Renal pelvis (tissue), 4 donors: Measurements from ENCODE around the gene CCDC116. TPM values are rescaled to one million over a fixed set of nuclear protein-coding genes. Genes with fewer than 3 reads are reported as not detected.
"Not testable (repeated sequence)": the region's sequence is repeated elsewhere in the genome, so short reads cannot be mapped to it uniquely, and the experiment has no call there.

Experiments
- DNase-seq: peaks from one replicate; pipeline ENCODE4 v3.0.0-alpha.2; 2013
- polyA plus RNA-seq, 3 donors: library from polyadenylated mRNA; unstranded; fragments of 120-200 nt; gene quantifications; one replicate each; pipeline ENCODE4 v1.2.1, GENCODE V29; 2013; ENCODE audit not compliant: insufficient read length in 3 of 3

CCDC116 gene
- polyA plus RNA-seq, 3 donors: 0.41 to 1.2 (median 0.70) TPM

DNA sequence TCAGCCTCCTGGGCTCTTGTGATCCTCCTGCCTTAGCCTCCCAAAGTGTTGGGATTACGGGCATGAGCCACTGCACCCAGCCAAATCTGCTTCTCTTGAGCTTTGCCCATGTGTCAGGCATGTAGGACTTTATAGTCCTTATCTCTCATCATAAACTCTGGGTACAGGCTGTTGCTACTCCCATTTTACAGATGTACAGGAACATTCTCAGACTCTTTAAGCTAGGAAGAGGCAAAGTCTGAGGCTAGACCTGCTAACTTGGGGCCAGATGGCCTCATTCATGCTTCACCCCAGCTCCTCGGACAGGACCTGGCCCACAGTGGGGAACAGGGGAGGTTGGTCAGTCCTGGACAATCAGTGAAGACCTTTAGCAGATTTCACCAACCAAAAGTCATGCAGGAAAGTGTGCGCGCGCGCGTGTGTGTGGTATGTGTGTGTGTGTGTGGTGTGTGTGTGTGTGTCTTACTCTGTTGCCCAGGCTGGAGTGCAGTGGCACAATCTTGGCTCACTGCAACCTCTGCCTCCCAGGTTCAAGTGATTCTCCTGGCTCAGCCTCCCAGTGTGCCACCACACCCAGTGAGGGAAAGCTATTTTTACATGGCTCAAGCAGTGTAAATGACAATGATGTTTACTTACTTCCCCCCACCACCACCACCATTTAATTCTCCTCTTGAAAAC is 26.5 kb upstream of the CCDC116 start:
- no peak for DNase-seq

GRCh38 chr22:21606775-21607174 is 25.8 kb upstream of the CCDC116 start:
- DNase-seq: no peak

GRCh38 chr22:21609556-21610157 is 22.9 kb upstream of the CCDC116 start:
- not testable (repeated sequence) for DNase-seq

DNA sequence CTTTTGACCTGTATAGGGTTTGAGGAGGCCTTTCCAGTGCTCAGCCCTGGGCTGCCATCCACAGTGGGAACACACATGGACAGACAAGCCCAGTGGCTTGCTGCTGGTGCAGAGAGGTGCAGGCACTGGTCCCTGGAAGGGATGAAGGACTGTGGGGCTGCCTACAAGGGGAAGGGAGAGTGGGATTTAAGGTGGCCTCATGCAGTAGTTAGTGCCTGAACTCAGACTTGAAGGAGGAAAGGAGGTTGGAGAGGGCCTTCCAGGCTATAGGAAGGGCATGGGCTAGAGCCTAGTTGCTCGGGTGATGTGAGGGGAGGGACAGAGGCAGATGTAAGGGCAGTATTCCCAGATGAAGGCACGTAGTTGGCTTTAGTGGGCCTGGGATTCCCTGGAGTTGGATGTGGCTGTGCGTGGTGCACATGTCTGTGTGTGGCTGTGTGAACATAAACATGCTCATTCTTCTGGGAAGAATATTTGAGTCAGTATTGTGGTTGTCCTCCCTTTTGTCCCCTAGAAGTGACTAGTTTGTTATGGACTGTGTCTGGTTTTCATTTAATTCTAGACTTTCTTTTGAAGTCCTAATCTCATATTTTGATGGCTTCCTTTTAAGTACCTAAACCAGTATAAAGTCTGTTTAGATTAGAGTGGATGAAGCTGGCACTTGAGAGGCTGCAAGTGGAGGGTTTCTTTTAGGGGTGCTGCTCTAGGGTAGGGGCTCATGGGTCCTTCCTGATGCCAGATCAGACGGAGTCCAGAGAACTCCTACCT is 21.2 kb upstream of the CCDC116 start:
- no peak for DNase-seq

- DNase-seq: no peak
Observed at GRCh38 chr22:21612858-21613257, 19.7 kb upstream of the CCDC116 start.

- DNase-seq: no peak
Observed at GRCh38 chr22:21613553-21614233, 18.9 kb upstream of the CCDC116 start.

DNA sequence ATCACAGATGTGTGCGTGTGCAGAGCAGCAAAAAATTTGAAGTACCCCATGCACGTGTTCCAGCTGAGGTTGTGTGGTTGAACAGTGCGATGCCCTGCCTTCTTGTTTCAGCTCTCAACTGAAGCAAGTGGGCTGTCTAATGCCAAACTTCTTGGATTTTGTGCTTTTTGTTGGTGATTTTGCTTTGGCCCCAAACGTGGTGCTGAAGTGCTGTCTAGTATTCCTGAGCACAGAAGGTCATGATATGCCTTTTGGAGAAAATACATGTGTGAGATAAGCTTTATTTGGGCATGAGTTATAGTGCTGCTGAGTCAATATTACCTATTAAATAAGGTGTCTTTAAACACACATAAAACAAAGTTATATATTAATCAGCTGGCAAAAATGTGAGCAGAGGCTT is 16.8 kb upstream of the CCDC116 start:
- no peak for DNase-seq

- DNase-seq: not testable (repeated sequence)
Observed at GRCh38 chr22:21617337-21617736, 15.2 kb upstream of the CCDC116 start.

DNA sequence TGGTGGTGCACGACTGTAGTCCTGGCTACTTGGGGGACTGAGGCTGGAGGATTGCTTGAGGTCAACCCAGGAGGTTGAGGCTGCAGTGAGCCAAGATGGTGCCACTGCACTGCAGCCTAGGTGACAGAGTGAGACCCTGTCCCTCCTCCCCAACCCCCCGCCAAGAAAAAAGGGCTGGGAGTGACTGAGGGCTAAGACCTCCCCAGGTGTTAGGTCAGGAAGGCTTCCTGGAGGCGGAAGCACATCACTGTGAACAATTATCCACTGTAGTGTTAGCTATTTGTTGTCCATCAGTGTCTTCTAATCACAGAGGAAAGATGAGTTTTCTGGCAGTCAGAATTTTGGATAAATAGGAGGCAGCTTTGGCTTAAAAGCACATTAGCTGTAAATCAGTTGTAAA is 11.5 kb upstream of the CCDC116 start:
- no peak for DNase-seq

GRCh38 chr22:21622011-21622918 is 10.3 kb upstream of the CCDC116 start:
- DNase-seq: no peak

- no peak for DNase-seq
Observed at GRCh38 chr22:21622919-21623647, 9.5 kb upstream of the CCDC116 start.

DNA sequence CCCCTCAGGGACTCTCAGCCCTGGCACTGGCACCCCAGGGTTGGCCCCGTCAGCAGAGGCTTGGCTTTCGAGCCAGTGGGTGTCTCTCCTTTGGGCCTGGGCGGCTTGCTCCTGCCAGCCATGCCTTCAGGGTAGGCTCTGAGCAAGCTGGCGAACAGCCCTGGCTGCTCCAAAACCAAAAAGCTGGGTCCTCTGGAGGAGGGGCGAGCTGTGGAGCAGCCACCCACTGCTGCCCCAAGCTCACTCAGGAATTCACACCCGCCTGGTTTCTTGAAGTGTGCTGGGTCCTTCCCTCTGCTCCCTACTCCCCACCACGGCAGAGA is 9.0 kb upstream of the CCDC116 start:
- DNase-seq: no peak

GRCh38 chr22:21624120-21624879 is 8.3 kb upstream of the CCDC116 start:
- no peak for DNase-seq

GRCh38 chr22:21624880-21625791 is 7.4 kb upstream of the CCDC116 start:
- DNase-seq: no peak

DNA sequence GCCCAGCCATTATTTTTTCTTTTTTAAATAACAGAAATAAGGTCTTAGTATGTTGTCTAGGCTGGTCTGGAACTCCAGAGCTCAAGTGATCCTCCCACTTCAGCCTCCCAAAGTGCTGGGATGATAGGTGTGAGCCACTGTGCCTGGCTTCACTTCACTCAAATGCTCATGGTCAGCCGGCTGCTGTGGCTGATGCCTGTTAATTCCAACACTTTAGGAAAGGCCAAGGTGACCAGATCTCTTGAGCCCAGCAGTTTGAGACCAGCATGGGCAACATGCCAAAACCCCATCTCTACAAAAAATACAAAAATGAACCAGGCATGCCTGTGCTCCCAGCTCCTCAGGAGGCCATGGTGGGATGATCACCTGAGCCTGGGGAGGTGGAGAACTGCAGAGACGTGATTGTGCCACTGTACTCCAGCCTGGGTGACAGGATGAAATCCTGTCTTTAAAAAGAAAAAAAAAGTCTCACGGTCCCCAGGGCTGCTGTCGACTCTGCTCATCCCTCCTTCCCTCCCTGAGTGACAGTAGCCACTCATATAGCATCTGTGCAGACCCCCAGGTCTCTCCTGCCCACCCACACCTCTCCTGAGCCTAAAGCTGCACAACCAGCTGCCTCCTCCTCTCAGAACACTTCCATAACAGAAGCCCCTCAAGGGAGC is 6.4 kb upstream of the CCDC116 start:
- DNase-seq: no peak

DNA sequence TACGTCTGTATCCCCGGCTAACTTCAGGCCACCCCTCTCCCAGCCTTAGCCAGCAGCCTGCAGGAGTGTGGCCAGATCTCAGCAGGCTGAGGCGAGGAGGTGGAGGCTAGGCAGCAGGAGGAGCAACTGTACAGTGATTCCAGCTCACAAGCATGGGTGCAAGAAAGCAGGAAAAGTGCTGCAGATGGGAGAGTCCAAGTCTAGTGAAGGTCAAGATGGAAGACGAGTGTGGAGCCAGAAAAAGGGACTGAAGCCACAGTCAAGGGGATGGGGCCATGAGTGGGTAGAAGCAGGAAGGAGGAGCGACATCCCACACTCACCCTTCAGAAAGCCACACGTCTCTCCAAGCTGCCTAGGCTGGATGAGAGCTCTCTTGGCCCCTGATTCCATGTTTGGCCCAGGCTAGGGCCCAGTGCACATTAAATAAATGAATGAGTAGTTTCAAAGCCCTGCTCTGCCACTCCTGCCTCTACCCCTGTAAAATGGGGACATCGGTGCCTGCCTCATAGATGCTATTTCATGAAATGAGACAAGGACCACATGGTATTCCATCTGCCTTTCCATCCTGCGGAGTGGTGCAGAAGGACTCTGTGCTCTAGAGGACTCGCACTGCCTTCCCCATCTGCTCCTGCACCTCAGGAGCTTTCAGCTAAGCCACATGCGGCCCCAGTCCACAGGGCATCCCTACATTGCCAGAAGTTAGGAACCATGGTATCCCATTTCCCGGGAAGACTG is 5.7 kb upstream of the CCDC116 start:
- no peak for DNase-seq

DNA sequence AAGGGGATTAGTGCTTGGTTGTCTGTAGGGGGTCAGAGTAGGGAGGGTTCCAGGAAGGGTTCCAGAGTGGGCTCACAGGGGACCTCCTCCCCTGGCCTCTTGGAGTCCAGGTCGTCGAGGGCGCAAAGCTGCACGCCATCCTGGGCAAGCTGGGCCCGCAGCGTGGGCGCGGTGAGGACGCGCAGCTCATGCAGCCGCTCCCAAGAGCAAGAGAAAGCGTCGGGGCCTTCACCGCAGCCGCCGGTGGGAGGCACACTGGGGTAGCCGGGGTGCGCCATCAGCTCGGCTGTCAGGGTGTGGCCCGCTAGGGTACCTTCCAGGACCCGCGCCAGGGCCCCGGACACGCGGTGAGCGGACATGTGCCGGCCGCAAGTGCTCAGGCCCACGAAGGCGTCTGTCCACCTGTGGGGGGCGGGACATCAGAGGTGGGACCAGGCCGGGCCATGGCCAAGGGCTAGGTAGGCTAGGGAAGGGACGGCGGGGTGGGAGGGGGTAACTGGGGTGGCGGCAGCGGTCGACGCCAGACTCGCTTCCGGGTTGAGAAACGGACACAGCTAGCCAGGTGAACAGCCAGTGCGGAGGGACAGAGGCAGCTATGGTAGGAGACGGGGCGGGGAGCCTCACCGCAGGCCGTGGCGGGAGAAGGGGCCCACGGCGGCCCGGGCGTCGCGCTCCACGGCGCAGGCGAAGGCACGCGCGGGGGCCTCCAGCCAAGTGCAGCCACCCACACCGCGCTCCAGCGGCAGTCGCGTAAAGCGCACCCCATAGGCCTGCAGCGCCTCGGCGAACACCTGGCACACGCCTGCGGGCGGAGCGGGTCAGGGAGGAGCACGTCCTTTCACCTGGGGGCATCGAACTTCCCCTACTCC is 3.9 kb upstream of the CCDC116 start:
- DNase-seq: no peak
